ENCODE measurements around the gene DPH1. TPM values are rescaled to one million over a fixed set of nuclear protein-coding genes. Genes with fewer than 3 reads are reported as not detected.

The DPH1 gene
- total RNA-seq, 2 donors from 2014 or later = 36.9 to 40.2 TPM

DNA sequence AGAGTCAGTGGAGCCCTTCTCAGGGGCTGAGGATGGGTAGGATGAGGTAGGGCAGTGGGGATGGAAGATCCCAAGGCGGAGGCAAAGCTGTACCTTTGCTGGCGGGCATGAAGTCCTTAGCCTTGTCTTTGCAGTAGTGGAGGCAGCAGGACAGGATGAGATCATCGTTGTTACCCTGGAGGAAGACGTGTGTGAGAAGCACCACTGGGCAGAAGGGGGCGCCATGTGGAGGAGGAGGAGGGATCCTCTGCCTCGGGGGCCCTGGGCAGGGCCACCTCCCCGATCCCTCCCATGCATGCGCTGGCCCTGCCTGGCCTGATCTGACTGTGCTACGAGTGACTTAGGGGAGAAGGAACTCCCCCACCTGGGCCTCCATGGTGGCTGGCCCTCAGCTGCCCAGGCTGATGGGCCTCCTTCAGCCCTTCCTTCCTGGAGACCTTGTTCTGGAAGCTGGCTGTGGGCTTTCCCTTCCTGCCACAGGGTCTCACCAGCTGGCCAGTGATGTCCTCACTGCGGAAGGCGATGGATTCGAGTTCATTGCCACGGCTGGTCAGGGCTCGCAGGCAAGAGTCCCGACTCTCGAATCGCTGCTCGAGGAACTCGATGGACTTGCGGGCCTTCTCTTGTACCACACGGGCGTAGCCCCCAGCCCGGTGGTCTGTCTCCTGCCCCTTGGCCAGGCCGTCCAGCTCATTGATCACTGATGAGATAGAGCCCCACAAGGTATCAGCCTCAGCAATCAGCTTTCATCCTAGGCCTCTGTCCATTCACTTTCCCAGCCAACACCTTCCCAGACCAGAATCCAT lies 35.2 kb downstream of the DPH1 start:
- Mint-ChIP-seq H3K27me3 (no peaks in the 10 kb centered on the region), H3K36me3 (ENCODE audit: low read depth) (peaks cover 100% of the 10 kb centered on the region), H3K27ac (peak overlapping the region; percentile 61), H3K4me1 (peaks cover 30% of the 10 kb centered on the region), H3K9me3 (no peaks in the 10 kb centered on the region), H3K4me3 (peak overlapping the region; percentile 10)
- peak; percentile 56 for ATAC-seq (replicated peaks)

DNA sequence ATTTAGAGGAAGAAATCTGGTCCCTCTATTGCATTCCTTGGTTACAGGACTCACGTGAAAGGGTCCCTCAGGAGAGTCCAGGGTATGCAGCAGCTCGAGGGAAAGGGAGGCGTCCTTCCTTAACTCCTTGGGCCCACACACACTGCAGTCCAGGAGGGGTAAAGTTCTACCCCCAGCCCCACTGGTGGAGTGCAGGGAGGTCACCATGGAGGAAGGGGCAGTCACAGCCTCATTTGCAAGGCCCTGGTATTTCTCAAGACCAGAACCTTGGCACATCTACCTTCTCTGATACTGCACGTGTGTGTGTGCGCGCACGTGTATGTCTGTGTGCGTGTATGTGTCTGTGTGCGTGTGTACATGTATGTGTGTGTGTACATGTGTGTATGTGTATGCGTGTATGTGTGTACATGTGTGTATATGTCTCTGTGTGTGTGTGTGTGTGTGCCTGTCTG lies 36.0 kb downstream of the DPH1 start:
- no peak for ATAC-seq (replicated peaks)
- Mint-ChIP-seq H3K4me1 (peaks cover 35% of the 10 kb centered on the region), H3K4me3 (no peak overlapping the region), H3K36me3 (ENCODE audit: low read depth) (peaks cover 97% of the 10 kb centered on the region), H3K9me3 (no peaks in the 10 kb centered on the region), H3K27ac (no peak overlapping the region), H3K27me3 (no peaks in the 10 kb centered on the region)

DNA sequence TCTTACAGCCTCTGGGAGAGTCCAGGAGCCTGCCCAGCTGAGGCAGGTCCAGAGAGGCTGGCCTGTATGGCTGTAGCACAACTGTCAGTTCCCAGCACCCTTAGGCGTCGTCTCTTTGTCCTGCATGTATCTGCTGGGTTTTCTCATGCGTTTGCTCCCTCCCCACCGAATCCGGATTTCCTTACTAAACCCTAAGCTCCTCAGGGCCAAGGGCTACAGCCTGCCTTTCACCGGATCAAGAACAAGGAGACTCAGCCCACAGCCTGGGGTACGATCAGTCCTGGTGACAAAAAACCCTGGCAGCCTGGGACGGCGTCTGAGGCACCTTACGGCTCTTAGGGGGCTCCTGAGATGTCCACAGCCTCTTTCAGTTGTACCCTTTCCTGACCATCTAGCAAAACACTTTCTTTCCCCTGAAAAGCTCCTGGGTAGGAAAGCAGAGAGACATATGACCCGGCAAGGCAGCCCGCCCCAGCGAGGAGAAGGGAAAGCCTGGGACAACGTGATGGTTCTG lies 37.2 kb downstream of the DPH1 start:
- Mint-ChIP-seq H3K27me3 (no peaks in the 10 kb centered on the region), H3K36me3 (ENCODE audit: low read depth) (peaks cover 97% of the 10 kb centered on the region), H3K27ac (no peak overlapping the region), H3K4me3 (no peak overlapping the region), H3K4me1 (peaks cover 39% of the 10 kb centered on the region), H3K9me3 (no peaks in the 10 kb centered on the region)
- no peak for ATAC-seq (replicated peaks)

DNA sequence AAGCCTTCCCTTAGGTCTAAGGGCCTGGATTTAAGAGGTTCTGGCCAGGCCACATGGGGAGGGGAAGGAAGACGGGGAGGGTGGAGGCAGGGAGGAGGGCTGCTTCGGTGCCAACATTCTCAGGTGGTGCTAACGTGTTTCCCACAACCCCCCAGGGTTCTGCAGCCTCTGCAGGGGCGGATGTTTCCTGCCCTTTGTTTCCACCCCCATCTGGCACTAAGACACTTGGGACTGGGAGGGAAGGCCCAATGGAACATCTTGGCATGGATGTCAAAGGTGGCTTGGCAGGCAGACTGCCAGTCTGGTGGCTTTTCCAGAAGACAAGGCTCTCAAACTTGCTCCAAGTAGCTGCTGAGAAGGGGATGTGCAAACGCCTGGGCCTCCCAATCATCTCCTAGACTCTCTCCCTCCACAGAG lies 37.7 kb downstream of the DPH1 start:
- Mint-ChIP-seq H3K9me3 (no peaks in the 10 kb centered on the region), H3K27me3 (no peaks in the 10 kb centered on the region), H3K36me3 (ENCODE audit: low read depth) (peaks cover 97% of the 10 kb centered on the region), H3K27ac (no peak overlapping the region), H3K4me1 (peaks cover 39% of the 10 kb centered on the region), H3K4me3 (peak overlapping the region; percentile 79)
- no peak for ATAC-seq (replicated peaks)

DNA sequence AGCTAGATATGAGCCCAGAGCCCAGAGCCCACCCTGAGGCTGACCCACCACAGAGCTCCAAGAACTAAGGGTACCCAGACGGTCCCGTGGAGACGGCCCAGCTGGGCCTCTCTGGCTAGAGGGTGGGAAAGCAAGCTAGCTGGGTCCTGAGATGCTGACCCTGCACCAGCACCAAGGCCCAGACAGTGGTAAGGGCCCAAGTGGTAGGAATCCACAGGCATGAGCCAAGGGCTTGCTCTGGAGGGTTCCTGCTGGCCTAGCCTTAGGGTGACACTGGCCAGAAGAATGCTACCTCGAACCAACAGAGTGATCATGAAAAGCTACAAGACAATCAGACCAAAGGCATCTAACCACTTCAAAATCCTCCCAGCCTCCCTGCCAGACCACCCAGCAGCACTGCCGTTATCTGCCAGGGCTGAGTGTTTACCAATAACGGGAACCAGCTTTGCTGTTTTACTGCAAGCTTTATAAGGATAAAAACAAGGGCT lies 38.1 kb downstream of the DPH1 start:
- peaks cover 97% of the 10 kb centered on the region for H3K36me3 Mint-ChIP-seq (ENCODE audit: low read depth)
- no peak overlapping the region for H3K27ac Mint-ChIP-seq
- no peaks in the 10 kb centered on the region for H3K27me3 Mint-ChIP-seq
- H3K4me1 Mint-ChIP-seq = peaks cover 39% of the 10 kb centered on the region
- H3K4me3 Mint-ChIP-seq = peak overlapping the region; percentile 79
- no peak for ATAC-seq (replicated peaks)
- H3K9me3 Mint-ChIP-seq = no peaks in the 10 kb centered on the region

DNA sequence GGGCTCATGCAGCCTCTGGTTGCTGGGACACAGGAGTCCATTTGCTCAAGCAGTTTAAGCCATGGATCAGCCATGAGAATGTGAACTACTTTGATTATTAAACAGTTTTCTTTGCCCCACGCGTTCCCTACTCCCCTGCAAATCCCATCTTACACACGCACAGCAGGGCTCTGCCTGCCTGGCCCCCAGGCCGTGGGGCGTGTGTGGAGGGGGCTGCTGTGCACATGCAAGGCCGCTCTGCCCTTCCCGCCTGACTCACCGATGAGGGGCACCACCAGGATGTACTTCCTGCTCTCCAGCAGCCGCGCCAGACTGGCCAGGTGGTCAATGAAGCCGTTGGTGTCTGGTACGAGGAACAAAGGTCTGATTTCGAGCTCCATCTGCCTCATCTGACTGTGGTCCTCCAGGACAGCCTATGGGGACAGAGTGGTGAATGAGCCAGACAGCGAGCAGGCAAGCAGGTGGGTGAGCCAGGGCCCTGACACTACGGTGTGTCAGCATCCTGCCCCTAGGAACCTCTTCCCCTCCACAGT lies 38.6 kb downstream of the DPH1 start:
- peak overlapping the region; percentile 79 for H3K4me3 Mint-ChIP-seq
- ATAC-seq (replicated peaks) = peak; percentile 26
- no peaks in the 10 kb centered on the region for H3K9me3 Mint-ChIP-seq
- H3K27ac Mint-ChIP-seq = peak overlapping the region; percentile 92
- peaks cover 93% of the 10 kb centered on the region for H3K36me3 Mint-ChIP-seq (ENCODE audit: low read depth)
- H3K27me3 Mint-ChIP-seq = no peaks in the 10 kb centered on the region
- H3K4me1 Mint-ChIP-seq = peaks cover 39% of the 10 kb centered on the region

DNA sequence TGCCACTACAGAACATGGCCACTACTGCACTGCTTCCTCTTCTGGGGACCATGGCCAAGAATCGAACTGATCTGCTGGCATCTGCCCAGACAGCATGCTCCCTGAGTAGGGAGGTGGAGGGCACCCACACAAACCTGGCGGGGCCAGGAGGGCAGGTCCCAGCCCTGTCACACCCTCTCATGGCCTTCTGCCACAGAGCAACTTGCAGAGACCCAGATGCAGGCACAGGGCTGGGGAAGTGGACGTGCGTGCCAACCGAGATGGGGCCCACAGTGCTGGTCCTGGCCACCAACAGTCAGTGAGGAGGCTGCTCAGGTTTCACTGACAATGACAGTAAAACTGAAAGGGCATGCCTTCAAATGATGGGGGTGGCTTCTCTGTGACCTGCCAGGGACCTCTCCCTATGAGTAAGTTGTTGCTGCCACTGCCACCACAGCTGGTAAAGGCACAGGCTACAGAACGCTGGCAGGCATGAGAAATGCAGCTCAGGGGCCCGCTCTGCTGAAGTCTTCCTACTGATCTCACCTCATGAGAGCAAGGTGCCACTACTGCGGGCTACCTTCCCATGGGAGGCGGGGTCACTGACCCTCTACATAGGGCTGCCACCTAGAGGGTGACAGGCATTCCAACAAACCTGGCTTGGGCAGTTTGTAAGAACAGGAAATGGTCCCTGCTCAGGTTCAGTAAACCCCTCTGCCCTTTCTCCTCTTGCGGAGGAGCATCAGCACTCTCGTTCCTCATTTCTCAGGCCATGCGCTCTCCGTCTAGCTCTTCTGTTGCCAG lies 40.5 kb downstream of the DPH1 start:
- H3K27ac Mint-ChIP-seq = peak overlapping the region; percentile 92
- H3K4me1 Mint-ChIP-seq = peaks cover 28% of the 10 kb centered on the region
- H3K36me3 Mint-ChIP-seq (ENCODE audit: low read depth) = peaks cover 85% of the 10 kb centered on the region
- H3K27me3 Mint-ChIP-seq = no peaks in the 10 kb centered on the region
- H3K4me3 Mint-ChIP-seq = peak overlapping the region; percentile 79
- peak; percentile 92 for ATAC-seq (replicated peaks)
- H3K9me3 Mint-ChIP-seq = no peaks in the 10 kb centered on the region

DNA sequence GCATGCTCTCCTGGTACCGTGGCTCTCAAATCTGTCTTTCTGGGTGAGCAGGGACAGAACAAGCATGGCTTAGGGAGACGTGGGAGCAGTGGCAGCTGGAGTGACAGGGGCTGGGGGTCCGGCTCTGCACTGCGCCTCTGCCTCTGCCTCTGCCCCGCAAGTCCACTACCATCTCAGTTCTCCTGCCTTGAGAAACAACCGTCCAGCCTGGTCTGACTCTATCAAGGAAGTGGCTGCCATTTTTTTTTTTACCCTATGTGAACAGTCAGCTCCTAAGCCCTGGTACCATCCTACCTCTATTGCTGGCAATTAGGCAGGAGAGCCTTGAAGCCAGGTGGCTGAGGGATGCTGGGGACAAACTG lies 41.1 kb downstream of the DPH1 start:
- Mint-ChIP-seq H3K36me3 (ENCODE audit: low read depth) (peaks cover 81% of the 10 kb centered on the region), H3K9me3 (no peaks in the 10 kb centered on the region), H3K4me1 (peaks cover 28% of the 10 kb centered on the region), H3K27me3 (no peaks in the 10 kb centered on the region), H3K4me3 (peak overlapping the region; percentile 79), H3K27ac (peak overlapping the region; percentile 92)
- ATAC-seq (replicated peaks) = no peak

DNA sequence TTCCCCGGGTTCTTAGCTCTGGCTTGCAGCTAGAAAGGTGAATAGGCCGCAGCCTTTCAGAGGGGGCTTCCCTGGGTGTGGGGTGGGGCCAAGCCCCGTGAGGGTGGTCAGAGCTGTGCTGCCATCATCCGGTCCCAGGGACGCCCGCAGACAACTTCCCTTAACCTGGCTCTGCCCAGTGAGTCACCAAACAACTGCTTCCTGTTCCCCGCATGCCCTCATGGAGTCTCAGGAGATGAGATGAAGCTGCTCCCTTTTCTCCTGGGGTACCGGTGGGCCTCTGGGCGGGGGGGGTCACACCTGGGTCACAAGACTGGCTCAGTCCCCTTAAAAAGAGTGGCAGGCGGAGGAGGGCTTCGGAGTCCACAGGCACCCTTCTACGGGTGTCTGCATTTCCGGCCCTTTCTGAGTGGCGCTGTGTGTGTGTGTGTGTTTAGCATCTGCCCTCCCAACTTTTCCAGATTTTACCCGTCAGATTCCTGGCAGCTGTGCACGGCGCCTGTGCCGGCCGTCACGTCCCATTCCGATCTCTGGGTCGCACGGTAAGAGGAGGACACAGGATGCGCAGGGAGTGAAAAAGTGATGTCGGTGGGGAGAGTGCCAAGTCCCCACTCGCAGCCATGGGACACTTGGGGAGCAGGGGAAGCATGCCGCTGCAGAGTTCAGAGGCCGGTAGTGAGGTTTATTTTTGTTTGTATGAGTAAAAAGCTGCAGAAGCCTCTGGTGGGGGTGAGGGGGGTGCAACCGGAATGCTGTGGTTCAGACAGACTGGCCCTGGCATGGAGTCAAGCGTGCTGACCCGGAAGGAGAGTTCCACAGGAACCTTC lies 41.7 kb downstream of the DPH1 start:
- H3K4me3 Mint-ChIP-seq = peak overlapping the region; percentile 79
- H3K9me3 Mint-ChIP-seq = no peaks in the 10 kb centered on the region
- H3K27ac Mint-ChIP-seq = peak overlapping the region; percentile 92
- H3K27me3 Mint-ChIP-seq = no peaks in the 10 kb centered on the region
- ATAC-seq (replicated peaks) = no peak
- H3K36me3 Mint-ChIP-seq (ENCODE audit: low read depth) = peaks cover 81% of the 10 kb centered on the region
- H3K4me1 Mint-ChIP-seq = peaks cover 25% of the 10 kb centered on the region

DNA sequence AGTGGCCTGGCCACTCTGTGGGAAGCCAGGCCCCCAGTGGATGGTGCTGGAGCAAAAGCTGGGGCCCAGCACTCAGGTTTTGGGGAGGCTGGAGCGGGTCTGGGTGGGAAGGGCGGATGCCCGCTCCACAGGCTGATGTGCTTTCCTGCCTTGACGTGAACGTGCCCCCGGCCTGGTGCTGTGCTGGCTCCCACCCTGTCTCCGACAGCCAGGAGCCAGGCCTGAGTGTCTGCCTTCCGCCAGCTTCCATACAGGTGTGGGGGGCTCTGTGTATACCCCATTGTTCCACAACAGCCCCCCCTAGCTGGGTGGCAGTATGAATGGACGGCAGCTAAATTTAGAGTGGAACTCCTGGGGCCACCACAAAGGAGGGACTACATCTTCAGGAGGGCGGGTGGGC lies 45.0 kb downstream of the DPH1 start:
- H3K4me3 Mint-ChIP-seq = no peak overlapping the region

DNA sequence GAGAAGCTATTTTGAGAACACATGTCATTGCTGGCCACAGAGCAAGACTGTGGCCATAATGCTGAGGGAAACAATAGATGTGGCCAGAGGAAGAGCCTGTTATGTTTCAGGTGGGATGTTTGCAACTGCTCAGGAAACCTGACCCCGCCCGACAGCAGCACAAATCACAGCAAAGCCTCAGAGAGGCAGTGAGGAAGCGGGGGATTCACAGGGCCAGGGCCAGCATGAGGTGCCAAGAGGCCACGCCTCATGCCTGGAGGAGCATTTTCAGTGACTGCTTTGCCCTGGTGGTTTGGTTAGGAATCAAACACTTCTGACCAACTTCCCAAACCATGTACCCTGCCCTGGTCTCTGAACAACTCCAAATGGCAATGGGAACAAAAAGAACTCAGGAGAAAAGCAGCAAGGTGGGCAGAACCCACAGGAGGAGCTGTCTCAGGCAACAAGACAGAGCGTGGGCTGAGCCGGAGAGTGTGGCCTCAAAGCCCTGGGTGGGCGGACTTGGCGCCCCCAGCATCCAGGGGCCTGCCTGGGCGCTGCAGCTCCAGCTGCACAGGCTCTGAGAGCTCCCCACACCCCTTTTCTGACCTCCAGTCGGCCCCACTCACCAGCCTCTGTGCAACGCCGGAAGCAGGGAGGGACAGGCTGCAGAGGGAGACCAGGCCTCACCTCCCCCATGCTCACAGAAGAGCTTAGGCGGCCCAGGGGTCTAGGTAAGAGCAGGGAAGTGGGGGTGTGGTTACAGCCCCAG lies 45.6 kb downstream of the DPH1 start:
- ATAC-seq (replicated peaks) = no peak
- H3K27me3 Mint-ChIP-seq = no peaks in the 10 kb centered on the region
- peaks cover 82% of the 10 kb centered on the region for H3K36me3 Mint-ChIP-seq (ENCODE audit: low read depth)
- peaks cover 7% of the 10 kb centered on the region for H3K4me1 Mint-ChIP-seq
- H3K27ac Mint-ChIP-seq = no peak overlapping the region
- no peak overlapping the region for H3K4me3 Mint-ChIP-seq
- no peaks in the 10 kb centered on the region for H3K9me3 Mint-ChIP-seq

More for the DNA sequence above, 45.0 kb downstream of the DPH1 start:
- no peak for ATAC-seq (replicated peaks)
- Mint-ChIP-seq H3K36me3 (ENCODE audit: low read depth) (peaks cover 81% of the 10 kb centered on the region), H3K27ac (no peak overlapping the region), H3K27me3 (no peaks in the 10 kb centered on the region), H3K4me1 (peaks cover 12% of the 10 kb centered on the region), H3K9me3 (no peaks in the 10 kb centered on the region)

DNA sequence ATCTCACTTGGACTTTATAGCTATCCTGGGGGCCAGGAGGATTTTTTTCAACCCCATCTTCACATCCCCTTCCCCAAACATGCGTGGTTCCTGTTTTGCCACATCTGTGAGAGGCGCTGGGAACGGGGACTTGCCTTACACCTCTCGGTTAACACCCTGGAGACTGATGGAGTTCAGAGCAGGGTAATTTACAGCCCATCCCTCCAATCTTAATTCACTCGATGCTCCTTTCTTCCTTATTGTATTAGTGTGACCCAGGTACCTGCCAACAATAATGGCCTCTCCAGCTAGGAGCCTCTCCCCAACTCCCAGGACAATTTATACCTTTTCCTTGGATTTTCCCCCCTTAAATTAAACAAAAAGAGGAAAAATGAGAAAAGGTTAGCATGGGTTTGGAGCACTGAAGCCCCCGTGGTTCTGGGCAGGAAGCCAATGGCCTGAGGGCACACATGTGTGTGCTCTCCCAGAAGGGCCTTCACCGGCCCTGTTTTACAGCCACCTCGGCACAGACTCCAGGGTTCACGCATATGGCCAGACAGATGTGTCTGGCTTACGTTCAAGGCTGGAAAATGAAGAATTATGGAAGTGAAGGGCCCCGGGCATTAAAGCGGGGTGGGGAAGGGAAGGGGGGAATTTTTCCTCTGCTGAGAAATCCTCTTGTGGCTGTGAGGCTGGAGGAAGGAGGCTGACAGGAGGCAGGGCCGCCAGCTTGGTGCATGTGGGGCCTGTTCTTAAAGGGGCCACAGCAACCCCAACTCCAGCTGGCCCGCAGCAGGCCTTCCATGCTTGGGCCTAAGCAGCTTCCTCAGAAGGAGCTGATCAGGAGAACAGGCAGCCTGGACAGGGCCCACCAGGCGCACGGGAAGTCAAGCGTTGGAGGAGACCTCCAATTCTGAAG lies 46.4 kb downstream of the DPH1 start:
- H3K4me1 Mint-ChIP-seq = peaks cover under 1% of the 10 kb centered on the region
- no peaks in the 10 kb centered on the region for H3K27me3 Mint-ChIP-seq
- peaks cover 84% of the 10 kb centered on the region for H3K36me3 Mint-ChIP-seq (ENCODE audit: low read depth)
- H3K4me3 Mint-ChIP-seq = no peak overlapping the region
- no peak overlapping the region for H3K27ac Mint-ChIP-seq
- no peaks in the 10 kb centered on the region for H3K9me3 Mint-ChIP-seq
- no peak for ATAC-seq (replicated peaks)
